Upper lobe of left lung (tissue), 6 donors: ENCODE measurements around the gene NOTCH1. TPM values are rescaled to one million over a fixed set of nuclear protein-coding genes. Genes with fewer than 3 reads are reported as not detected.

Experiments used
- ATAC-seq, 2 donors: fragments of 200-7000 bp; cut with Tn5 transposase; one replicate each; pipeline ENCODE4 v1.9.1; 2022; ENCODE audit warnings: mild to moderate bottlenecking in 2 of 2, moderate library complexity in 2 of 2; ENCODE audit not compliant: low FRiP score in 2 of 2
- DNase-seq, 2 donors: peaks; one replicate each; pipeline ENCODE4 v3.0.0-alpha.2; 2019 to 2020
- H3K27ac ChIP-seq, 4 donors: fragments of 200-600 bp; sonication (generic); one replicate each; pipeline ENCODE4 v1.5.1; 2016 to 2019
- H3K27me3 ChIP-seq, 4 donors: fragments of 200-600 bp; sonication (generic); one replicate each; pipeline ENCODE4 v1.5.1; 2017 to 2019
- H3K36me3 ChIP-seq, 4 donors: fragments of 200-600 bp; sonication (generic); one replicate each; pipeline ENCODE4 v1.5.1; 2016 to 2019
- H3K4me1 ChIP-seq, 4 donors: fragments of 200-600 bp; sonication (generic); one replicate each; pipeline ENCODE4 v1.5.1; 2018 to 2019
- H3K4me3 ChIP-seq, 4 donors: fragments of 200-600 bp; sonication (generic); one replicate each; pipeline ENCODE4 v1.5.1; 2017 to 2019; ENCODE audit warnings: mild to moderate bottlenecking in 2 of 4, moderate library complexity in 1 of 4
- H3K9me3 ChIP-seq, 4 donors: fragments of 200-600 bp; sonication (generic); one replicate each; pipeline ENCODE4 v1.5.1; 2018 to 2019
- CTCF ChIP-seq, 6 experiments: fragments of 450-650 bp in 4 of 6; fragments of 200-600 bp in 2 of 6; sonication (generic) in 2 of 6; IDR thresholded peaks; one replicate each; pipeline ENCODE4 v1.5.1; 2016 to 2019; ENCODE audit warnings: antibody characterized with exemption in 6 of 6
- EP300 ChIP-seq, 4 donors: sonication (generic); formaldehyde crosslinking; IDR thresholded peaks; one replicate each; pipeline ENCODE4 v1.5.1; 2017; ENCODE audit warnings: antibody characterized with exemption in 4 of 4, control low read depth in 2 of 4
- POLR2A ChIP-seq, 4 donors: fragments of 450-650 bp; IDR thresholded peaks; one replicate each; pipeline ENCODE4 v1.5.1; 2016 to 2017; ENCODE audit warnings: antibody characterized with exemption in 4 of 4, mild to moderate bottlenecking in 2 of 4
- POLR2AphosphoS5 ChIP-seq, 2 donors: sonication (generic); formaldehyde crosslinking; IDR thresholded peaks; one replicate each; pipeline ENCODE4 v1.5.1; 2017; ENCODE audit warnings: antibody characterized with exemption in 2 of 2
- WGBS, 2 donors: methylation state at CpG; one replicate each; pipeline ENCODE4 v1.1.5; 2017 to 2018; 5-methylcytosine and 5-hydroxymethylcytosine counted together
- total RNA-seq, 6 donors: library from RNA; depleted of rRNA in 4 of 6; stranded (reverse); fragments of >200 nt in 4 of 6; gene quantifications; one replicate each; pipeline versions ENCODE4 v1.1.0 to v1.2.1, GENCODE V29; 2016 to 2021
- donor health status: DM: no; HTN: no; CAD: no; lungs with moderate emphysema.
- donor health status: DM: no; HTN: yes; CAD: no; lungs with severe emphysema.

The NOTCH1 gene
- total RNA-seq, 6 donors from 2014 or later = 49.6 to 175 (median 110) TPM

DNA sequence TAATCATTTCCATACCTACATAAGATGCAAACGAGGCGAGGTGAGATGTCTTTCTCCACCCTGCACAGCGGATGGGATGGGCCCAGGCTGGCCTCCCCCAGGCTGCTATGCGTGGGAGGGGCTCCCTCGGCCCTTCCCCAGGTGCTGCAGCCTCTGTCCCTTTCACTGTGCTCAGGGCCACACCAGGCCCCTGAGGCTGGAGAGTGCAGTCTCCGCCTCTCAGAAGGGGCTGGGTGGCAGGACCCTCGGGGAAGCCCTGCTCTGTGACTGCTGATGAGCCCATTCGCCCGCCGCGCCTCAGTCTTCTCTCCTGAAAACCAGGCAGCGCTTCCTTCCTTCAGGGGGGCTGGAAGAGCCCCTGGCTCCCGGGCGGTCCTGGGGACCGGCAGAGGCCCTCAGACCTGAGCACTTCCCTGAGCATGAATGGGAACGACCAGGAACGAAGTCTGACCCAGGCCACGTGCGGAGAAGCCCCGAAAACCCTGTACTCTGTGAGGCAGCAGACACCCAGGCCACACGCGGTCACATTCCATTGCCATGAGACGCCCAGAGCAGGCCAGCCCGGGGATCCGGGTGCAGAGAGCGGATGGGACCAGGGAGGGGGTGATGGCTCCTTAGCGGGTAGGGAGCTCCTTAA, 21.9 kb upstream of the NOTCH1 start:
- TF ChIP-seq CTCF (IDR thresholded peaks at IDR 0.05) (no peak), POLR2AphosphoS5 (IDR thresholded peaks at IDR 0.05) (peak in 1 of 2 donors; percentile 18)
- Histone ChIP-seq H3K4me1 (peaks cover 69 to 79% (median 74%) of the 10 kb centered on the region in 4 donors), H3K36me3 (no peaks in the 10 kb centered on the region), H3K9me3 (no peaks in the 10 kb centered on the region), H3K27ac (peak overlapping the region in 2 of 4 donors; percentile 30 to 88), H3K4me3 (no peak overlapping the region), H3K27me3 (no peaks in the 10 kb centered on the region)
- peak; percentile 54 to 70 for DNase-seq
- peak; percentile 56 to 70 for ATAC-seq
- 52 to 72% methylated on average over 15 to 27 of the region's 27 CpGs for WGBS, 2 donors

- TF ChIP-seq POLR2AphosphoS5 (IDR thresholded peaks at IDR 0.05) = peak in 1 of 2 donors; percentile 38
- TF ChIP-seq CTCF (IDR thresholded peaks at IDR 0.05) = no peak
- no peaks in the 10 kb centered on the region for H3K36me3 ChIP-seq
- no peaks in the 10 kb centered on the region for H3K9me3 ChIP-seq
- ATAC-seq (no peak), DNase-seq (peak in 1 of 2 donors; percentile 74)
- peaks cover 62 to 75% (median 69%) of the 10 kb centered on the region in 4 donors for H3K4me1 ChIP-seq
- no peak overlapping the region for H3K4me3 ChIP-seq
- WGBS, 2 donors = 66 to 74% methylated on average over 10 to 12 of the region's 14 CpGs
- H3K27me3 ChIP-seq = no peaks in the 10 kb centered on the region
- peak overlapping the region in 3 of 4 donors; percentile 49 to 88 (median 75) for H3K27ac ChIP-seq
Observed at GRCh38 chr9:136566901-136567300, 21.1 kb upstream of the NOTCH1 start.

GRCh38 chr9:136566553-136566895, 20.7 kb upstream of the NOTCH1 start:
- no peak for TF ChIP-seq POLR2A (IDR thresholded peaks at IDR 0.05)
- TF ChIP-seq EP300 (IDR thresholded peaks at IDR 0.05) = no peak
- TF ChIP-seq CTCF (IDR thresholded peaks at IDR 0.05) = no peak
- TF ChIP-seq POLR2AphosphoS5 (IDR thresholded peaks at IDR 0.05) = no peak
- H3K4me1 ChIP-seq = peaks cover 58 to 72% (median 67%) of the 10 kb centered on the region in 4 donors
- H3K36me3 ChIP-seq = no peaks in the 10 kb centered on the region
- ATAC-seq = no peak
- no peak overlapping the region for H3K4me3 ChIP-seq
- H3K27me3 ChIP-seq = no peaks in the 10 kb centered on the region
- H3K9me3 ChIP-seq = no peaks in the 10 kb centered on the region
- 75 to 86% methylated on average over 3 to 4 of the region's 19 CpGs for WGBS, 2 donors
- H3K27ac ChIP-seq = peak overlapping the region in 3 of 4 donors; percentile 49 to 88 (median 75)
- peak in 1 of 2 donors; percentile 73 for DNase-seq

DNA sequence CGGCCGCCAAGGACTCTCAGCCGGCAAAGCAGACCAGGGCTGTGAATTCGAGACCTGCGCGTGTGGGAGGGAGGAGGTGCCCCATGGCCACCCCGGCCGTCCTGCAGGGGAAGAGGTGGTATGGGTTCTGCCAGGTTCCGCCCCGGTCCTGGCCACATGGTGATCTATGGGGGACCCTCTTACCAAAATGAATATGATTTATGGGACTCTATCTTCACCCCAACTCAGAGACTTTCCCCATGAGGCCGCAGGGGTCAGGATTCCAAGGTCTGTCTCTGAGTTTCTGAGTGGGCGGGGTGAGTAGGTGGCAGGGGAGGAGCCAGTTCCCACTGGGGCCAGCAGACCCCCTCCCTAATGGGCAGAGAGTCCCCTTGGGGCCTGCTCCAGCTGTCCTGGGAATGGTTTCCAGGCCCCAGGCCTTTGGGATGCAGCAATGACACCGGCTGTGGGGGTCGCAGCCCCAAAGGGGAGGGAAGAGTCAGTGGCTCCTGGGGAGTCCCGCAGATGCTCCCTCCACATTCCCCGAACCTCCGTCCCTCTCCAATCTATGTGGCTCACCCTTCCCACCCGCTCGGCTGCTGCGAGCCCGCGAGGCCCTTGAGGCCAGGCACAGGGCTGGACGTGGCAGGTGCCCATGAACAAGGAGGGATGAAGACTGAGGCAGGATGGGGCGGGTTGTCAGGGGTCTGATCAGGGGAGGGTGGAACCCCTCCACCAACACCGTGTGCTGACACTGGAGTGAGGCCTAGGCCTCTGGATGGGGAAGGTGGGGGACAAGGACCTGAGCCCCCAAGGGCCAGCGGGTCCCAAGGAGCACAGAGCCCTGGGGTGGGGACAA, 20.1 kb upstream of the NOTCH1 start:
- DNase-seq = peak in 1 of 2 donors; percentile 69
- H3K27ac ChIP-seq = peak overlapping the region in 3 of 4 donors; percentile 75 to 88 (median 87)
- H3K9me3 ChIP-seq = no peaks in the 10 kb centered on the region
- H3K36me3 ChIP-seq = no peaks in the 10 kb centered on the region
- ATAC-seq = no peak
- no peaks in the 10 kb centered on the region for H3K27me3 ChIP-seq
- TF ChIP-seq POLR2AphosphoS5 (IDR thresholded peaks at IDR 0.05) (no peak), CTCF (IDR thresholded peaks at IDR 0.05) (no peak), EP300 (IDR thresholded peaks at IDR 0.05) (no peak), POLR2A (IDR thresholded peaks at IDR 0.05) (no peak)
- 87 to 94% methylated on average over 20 to 26 of the region's 26 CpGs for WGBS, 2 donors
- no peak overlapping the region for H3K4me3 ChIP-seq
- peaks cover 58 to 68% (median 65%) of the 10 kb centered on the region in 4 donors for H3K4me1 ChIP-seq
